NCI-H510A treated with DMSO at 0.1 percent for 48 hours (cell line): ENCODE data around the gene TEAD3.

Experiments used
- DNase-seq: peaks from one replicate; lab custom pipeline; 2025; lab: John Stamatoyannopoulos, UW

Gene TEAD3

DNA sequence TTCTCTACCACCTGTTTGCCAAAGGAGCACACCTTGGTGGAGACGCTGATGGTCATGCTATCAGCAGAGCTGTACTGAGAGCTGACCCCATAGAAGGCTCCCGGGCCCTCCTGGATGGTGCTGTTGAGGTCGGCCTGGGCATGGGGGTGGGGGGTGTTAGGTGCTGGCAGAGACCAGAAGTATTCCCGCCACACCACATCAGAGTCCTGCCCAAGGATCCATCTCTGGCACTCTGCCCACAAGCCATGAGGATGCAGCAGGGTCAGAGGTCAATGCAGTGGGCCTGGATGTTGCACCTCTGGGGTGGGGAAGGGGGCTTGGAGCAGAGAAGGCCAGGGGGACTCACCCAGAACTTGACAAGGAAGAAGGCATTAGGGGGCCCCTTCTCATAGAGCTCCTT, 21.3 kb downstream of the TEAD3 start:
- DNase-seq = no peak

DNA sequence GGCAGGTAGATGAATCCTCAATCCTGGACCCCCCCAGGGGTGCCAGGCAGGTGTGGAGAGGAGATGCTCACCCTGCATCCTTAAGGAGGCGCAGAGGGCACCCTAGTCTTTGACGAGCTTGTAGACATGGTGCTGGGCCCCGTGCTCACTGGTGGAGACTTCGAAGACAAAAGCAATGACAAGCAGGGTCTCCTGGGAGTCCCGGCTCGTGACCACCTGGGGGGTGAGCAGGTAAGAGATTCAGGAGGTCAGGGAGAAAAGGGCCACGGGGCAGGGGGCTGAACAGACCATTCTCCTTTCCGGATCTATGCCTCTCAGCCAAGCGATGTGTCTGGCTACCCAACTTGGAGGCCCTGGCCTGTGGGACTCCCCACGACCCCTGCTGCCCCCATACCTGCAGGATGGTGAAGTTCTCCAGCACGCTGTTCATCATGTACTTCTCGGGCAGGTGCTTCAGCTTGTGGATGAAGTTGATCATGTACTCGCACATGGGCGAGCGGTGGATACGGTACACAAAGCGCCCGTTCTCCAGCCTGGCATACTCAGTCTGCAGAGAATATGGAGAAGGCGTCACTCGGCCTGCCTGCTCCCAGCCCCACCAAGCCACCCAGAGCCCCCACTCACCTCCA, 21.8 kb downstream of the TEAD3 start:
- no peak for DNase-seq

DNA sequence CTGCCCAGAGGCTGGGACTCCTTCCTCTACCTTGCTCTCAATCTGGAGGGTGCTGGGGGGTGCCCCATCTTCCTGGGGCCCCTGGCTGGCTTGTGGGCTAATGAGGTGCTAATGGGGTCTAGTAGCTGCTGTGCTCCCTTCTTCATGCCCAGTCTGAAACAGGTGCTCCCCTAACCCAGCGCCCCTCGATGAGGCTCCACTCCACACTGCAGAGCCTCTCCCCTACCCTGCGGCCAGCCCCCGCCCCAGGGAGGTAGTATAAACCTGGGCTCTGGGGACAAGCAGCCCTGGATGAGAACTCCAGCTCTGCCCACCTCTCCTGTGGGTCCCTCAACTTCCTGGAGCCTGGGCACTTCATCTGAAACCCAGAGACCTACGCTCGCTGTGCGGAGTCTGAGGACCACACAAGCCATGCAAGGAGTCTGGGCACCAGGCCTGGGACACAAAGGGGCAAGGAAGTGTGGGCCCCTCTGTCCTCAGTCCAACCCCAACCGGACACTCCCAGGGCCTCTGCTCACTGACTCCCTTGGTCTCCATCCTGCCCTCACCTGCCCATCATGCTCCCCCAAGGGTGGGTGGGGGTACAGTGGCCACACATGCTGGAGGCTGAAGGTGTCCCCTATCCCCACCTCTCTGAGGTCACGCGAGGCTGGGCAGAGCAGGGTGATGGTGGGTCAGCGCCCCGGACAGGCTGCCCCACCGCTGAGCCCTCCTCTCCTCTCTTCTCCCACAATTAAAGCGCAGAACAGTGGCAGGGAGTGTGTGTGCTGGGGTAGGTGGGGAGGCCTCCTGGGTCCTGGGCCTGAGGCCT, 22.5 kb downstream of the TEAD3 start:
- no peak for DNase-seq

DNA sequence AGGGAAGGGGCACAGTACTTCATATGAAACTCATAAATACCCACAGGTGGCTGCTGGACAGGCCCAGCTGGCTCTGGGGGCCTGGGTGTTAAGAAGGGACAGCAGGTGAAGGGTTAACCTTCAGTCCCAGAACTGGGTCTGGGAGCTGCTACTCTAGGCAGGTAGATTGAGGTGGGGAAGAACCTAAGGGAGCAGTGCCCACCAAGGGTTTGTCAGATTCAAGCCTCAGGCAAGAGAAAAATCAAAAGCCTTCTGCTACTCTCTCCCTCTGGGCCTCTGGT, 23.1 kb downstream of the TEAD3 start:
- no peak for DNase-seq

DNA sequence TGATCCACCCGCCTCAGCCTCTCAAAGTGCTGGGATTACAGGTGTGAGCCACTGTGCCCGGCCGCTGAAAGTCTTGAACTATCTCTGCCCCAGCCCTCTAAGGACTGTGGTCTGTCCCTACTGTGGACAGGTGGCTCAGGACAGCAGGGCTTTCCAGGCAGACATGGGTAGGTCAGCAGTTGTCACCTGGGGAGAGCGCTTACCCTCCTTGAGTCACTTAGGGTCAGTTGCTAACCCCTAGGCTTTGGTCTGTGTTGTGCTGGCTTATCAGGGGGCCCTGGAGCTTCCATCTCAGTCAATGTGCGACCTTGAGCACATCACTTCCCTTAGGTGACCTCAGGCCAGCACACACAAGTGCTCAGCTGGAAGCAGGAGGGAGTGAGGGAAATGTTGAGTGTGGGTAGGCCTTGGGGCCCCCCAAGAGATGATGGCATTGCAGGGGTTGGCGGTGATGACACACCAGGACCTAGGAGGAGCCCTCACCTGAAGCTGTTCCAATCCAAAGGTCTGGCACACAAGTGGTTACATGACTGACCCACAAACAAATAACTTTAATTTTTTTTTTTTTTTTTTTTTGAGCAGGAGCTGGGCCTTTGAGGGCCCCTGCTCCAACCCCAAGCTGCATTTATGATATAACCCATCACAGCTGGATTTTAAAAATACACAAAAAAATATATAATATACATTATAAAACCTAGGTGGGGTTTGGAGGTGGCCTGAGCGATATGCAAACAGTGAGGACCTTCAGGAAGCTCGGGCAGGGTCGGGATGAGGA, 23.6 kb downstream of the TEAD3 start:
- no peak for DNase-seq

DNA sequence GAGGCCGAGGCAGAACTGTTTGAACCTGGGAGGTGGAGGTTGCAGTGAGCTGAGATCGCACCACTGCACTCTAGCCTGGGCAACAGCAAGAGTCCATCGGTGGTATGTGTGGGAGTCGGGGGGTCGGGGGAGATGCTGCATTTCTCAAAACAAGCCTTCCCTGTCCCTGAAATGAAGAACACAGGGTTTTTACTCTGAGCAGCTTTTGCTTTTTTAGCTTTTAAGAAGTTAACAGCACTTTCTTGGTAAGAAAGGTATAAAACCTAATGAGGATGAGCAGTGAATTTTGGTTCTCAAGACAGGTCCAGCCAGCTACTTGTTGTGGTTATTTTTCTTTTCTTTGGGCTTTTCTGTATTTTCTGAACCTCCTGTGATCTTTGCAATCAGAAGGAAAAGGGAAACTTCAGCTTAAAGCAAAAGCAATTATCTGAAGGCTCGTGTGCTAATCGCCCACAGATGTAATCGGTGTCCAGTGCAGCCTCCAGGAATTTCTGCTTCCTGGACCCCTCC, 25.0 kb downstream of the TEAD3 start:
- DNase-seq = no peak

DNA sequence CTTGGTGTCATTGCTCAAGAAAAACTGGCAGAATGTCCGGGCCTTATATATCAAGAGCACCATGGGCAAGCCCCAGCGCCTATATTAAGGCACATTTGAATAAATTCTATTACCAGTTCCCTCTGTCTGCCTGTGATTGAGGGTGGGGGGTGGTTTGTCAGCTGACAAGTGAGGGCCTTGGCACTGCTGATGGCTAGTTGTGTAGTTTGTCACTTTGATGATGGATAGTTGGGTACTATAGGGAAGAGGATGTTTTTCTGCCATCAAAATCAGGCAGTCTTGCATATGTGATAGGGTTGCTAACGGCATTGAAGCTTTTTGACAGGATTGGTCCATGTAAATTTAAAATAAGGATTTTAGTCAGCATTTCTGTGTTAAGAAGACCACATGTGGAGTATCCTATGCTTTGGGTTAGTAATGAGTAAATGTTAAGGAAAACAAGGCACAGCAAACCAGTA, 26.2 kb downstream of the TEAD3 start:
- no peak for DNase-seq

DNA sequence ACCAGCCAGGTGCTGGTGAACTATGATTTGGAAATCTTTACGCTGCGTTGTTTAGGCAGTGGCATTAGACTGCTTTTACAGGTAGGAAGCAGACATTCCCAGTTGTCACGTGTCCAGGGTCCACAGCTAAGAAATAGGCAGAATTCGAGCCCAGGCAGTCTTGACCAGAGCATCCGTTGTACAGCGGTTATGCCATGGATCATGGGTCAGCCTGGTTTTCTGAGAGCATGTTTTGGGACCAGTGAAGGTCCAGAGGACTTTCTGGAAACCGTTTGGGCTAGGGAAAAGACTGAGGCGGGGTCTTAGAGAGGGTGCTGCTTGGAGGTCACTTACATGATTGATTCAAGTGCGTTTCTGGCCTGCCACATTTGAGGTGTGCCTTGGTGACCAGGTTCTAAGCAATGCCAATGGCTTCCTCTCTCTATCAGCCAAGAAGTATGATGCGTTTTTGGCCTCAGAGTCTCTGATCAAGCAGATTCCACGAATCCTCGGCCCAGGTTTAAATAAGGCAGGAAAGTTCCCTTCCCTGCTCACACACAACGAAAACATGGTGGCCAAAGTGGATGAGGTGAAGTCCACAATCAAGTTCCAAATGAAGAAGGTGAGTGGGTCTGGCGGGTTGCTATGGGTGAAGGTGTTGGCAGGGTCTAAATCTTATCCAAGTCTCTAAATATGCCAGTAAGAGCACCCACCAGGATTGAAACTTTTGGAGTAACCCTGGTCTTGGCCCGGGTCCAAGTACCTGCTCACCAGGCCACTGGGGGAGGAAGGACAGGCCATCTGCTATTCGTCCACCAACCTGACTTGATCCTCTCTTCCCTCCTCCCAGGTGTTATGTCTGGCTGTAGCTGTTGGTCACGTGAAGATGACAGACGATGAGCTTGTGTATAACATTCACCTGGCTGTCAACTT, 26.9 kb downstream of the TEAD3 start:
- peak; percentile 49 for DNase-seq

DNA sequence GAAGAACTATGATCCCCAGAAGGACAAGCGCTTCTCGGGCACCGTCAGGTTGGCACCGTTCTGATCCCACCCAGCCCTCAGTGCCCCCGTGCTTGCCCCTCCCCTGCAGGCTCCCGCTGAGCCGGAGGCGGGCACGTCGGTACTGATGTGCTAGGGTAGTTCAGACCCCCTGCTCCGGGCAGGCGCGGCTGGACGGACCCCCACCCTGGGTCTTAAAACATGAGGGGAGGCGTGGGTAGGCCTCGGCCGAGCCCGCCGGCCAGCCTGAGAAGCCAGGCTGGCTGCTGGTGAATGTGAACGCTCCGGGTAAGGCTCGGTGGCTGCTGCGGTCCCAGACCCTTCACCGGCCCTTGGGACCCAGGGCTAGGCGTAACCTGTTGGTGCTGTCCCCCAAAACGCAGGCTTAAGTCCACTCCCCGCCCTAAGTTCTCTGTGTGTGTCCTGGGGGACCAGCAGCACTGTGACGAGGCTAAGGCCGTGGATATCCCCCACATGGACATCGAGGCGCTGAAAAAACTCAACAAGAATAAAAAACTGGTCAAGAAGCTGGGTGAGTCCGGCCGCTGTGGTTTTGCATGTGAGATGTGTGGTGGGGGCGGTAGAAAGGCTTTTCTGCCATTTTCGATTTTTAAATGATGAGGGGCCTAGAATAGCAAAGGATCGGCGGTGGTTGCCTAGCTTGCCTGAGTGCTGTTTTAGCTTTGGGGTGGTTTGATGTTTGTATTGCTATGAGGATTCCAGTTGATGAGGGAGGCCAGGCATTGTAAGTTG, 27.7 kb downstream of the TEAD3 start:
- DNase-seq = peak; percentile 80

DNA sequence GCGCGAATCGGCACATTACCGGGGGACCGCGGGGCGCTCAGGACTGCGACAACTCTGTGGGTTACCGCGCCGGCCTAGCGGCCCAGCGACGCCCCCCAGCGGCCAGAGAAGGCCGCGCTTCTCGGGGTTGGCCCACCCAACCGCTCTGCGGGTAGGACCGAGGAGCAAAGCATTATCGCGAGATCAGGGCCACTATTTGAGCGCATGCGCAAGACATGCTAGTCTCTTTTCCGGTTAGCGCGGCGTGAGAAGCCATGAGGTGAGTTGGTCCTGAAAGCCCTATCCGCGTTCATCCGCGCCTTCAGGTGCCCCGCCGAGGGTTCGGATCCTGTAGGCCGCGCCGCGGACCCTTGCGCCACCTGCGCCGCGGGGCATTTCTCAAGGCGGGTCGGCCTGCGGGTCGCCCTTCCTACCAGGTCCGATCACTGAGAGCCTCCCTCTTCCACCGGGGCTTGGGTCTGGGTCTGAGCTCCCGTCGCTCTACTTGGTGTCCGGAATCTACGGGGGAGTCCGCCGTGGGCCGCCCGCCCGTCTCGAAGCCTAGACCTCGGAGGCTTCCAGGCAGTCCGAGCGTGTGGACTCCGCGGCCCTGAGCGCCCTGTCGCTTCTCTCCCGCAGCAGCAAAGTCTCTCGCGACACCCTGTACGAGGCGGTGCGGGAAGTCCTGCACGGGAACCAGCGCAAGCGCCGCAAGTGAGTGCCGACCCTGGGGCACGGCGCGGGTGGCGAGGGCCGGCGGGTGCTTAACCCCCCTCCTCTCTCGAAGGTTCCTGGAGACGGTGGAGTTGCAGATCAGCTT, 28.5 kb downstream of the TEAD3 start, which contains the start of gene RPL10A:
TSS of gene RPL10A (plus strand) at position 221 of the 799 bp plus-strand sequence. CDS start at position 255, 34 bp downstream.
- DNase-seq = peak; percentile 99

DNA sequence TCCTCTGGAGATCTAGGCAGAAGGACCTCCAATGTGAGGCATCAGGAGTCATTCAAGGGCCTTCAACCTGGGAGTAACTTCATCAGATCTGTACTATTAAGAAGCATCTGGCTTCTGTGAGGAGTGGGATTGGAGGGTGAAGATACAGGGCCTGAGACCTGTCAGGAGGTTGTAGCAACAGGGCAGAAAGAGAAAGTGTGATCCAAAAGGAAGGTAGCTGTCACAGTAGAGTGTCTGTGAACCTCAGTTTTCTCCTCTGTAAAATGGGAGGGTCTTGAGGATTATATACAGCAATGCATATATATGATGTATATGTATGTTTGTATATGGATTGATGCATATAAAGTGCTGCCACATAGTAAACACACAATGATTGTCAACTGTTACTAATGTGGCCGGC, 31.2 kb downstream of the TEAD3 start:
- no peak for DNase-seq

DNA sequence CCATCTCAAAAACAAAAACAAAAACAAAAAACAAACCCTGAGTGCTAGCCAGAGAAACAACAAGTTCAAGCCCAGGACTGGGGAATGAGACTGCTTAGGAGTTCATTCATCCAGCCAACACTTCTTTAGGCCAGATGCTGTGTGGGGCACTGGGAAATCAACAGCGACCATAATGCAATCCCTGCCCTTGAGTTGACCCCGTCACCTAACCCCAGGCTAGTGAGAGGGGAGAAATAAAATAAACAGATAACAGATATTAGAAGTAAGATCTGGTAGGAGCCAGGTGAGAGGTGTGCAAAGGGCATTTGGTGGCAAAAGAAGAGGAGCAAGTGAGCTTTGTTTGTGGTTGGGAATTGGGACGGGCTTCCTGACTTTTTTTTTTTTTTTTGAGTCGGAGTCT, 33.6 kb downstream of the TEAD3 start:
- DNase-seq = no peak

DNA sequence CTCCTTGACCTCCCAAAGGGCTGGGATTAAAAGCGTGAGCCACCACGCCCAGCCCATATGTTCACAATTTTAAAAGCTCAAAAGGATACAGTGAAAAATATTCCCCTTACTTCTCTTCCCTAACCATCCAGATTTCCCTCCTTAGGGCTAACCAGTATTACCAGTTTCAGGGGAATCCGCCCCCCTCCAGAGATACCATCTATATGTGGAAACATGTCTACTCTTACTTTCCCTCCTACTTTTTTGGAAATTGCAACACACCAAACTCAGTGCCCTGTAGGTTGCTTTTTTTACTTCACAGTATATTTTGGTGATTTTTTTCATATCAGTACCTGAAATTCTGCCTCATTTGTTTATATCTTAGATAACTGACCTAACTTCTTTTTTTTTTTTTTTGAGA, 35.6 kb downstream of the TEAD3 start:
- no peak for DNase-seq

DNA sequence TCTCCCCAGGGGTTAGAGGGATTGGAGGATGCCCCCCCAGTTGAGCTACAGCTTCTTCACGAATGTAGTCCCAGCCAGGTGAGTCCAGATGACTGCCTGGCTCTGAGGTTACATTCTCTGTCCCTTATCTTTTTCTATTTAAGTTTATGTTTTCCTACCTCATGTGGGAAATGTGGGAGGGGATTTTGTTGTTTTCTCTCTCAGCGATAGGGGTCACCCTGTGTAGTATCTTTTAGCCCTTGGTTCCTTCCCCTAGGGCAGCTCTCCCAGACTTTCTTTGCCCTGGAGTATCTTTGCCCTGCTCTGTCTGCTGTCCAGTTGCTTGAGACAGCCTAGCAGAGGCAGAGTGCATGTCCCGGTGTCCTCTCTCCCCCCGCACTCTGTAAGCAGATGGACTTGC, 39.0 kb downstream of the TEAD3 start:
- DNase-seq = no peak

DNA sequence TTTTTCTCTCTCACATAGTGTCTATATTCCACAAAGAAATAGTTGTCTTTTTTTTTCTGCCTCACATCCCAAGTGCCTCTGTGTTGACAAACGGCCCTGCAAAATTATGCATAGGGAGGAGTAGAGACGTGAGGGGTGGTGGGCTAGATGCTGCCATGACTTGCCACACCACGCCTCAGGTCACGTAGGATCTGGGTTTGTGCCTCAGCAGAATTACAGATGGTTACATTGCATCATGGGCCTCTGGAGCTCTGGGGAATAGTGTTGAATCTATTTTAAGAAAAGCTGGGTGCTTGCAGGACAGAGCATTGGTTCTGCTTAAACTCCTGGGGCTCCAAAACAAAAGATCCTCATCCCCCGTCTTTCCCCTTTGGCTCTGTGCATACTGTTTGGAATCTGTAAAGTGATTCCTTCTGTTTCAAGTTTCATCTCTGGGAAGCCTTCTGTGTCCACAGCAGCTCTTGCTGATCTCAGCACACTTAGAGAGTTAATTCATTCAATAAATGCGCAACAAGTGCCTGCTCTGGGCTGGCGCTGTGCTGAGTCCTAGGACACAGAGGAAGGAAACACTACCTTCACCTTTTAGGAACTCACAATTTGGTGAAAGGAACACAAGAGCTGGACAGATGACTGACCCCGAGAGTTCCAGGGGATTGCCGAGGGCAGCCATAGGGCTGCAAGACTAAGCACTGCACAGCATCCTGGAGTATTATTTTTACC, 42.3 kb downstream of the TEAD3 start:
- DNase-seq = no peak

DNA sequence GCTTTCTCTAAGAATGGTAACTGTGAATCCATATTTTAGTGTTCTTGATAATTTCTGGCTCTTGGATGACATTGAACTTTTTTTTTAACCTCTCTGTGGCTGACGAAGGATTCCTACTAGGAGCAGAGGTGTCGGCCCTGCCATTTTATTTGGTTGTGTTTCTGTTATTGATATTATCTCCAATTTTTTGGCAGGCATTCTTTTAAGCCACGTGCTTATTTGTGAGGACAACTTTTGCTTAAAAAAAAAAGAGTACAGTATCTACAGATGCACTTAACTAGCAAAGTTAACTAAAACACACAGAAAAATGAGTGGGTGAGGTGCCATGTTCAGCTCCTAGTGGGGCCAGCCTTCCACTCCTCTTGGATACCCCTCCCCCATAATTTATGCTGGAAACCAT, 43.6 kb downstream of the TEAD3 start:
- DNase-seq = no peak

DNA sequence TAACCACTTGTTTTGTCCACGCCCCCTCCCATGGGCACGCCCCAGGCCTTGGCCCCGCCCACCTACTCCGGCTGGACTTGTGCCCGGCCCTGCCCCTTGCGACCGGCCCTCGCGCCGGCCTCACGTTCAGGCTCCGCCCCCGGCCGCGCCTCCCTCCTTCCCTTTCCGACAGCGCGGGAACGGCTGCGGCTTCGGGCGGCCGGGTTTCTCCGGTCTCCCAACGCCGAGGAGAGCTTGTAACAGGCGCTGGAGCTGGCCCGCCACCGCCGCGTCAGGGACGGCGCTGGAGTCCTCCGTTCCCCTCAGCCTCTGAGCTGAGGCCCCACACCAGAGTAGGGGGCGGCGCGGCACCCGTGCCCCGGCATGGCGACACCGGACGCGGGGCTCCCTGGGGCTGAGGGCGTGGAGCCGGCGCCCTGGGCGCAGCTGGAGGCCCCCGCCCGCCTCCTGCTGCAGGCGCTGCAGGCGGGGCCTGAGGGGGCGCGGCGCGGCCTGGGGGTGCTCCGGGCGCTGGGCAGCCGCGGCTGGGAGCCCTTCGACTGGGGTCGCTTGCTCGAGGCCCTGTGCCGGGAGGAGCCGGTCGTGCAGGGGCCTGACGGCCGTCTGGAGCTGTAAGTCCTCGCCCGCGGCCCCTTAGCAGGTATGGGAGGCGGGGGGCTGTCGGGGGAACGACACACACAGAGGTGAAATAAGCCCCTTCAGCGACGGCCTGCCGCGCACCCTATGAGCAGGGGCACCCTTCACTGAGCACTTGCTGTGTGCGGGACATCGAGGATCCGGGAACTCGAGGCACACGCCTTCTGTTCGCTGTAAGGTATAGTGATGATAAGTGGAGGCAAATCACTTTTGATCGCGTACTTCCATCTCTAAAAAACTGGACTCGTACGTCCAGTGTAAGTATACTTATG, 44.4 kb downstream of the TEAD3 start, which contains the start of gene FANCE:
TSS of gene FANCE (plus strand) at position 156 of the 908 bp plus-strand sequence. CDS start at position 364, 208 bp downstream.
- DNase-seq = peak; percentile 96
